Measurements from ENCODE around the gene C12orf42. TPM values are rescaled to one million over a fixed set of nuclear protein-coding genes. Genes with fewer than 3 reads are reported as not detected.

C12orf42 gene
- total and polyA plus RNA-seq, 10 of the 15 experiments (the other 5 are each of a cell fraction or from before 2014, with no cell fraction given): 1.4 to 7.0 (median 2.4) TPM

DNA sequence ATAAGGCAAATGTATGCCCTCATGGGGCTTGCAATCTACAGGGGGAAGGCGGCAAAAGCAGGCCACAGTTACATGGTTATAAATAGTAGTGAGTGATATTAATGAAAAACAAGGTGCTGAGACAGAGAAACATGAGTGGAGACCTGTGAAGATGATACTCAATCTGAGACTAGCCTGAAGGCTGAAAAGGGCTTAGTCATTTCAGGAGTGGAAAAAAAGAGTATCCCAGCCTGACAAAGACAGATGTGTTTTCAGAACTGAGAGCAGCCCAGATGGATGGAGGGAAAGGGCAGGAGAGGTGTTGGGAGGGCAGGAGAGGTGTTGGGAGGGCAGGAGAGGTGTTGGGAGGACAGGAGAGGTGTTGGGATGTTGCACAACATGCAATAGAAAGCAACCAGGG is 181.9 kb downstream of the C12orf42 start:
- BruUV-seq (replicated peaks): no TSS peak
- H3K4me1 ChIP-seq (ENCODE audit: control insufficient read depth, insufficient read depth, low read length): 0 out of 2 replicates have a peak, but pooled peaks cover 5% of the 10 kb centered on the region
- H3K9me3 ChIP-seq (replicated peaks; ENCODE audit: control insufficient read depth, insufficient read depth, low read length): no peaks in the 10 kb centered on the region; the same call in 2 of the 3 replicates
- intact Hi-C loops (cut with micrococcal nuclease; ENCODE audit: unreplicated experiment) (no loop called here), in situ Hi-C loops (cut with MboI) (no loop called here)
- no peak overlapping the region for H3K4me3 ChIP-seq
- FAIRE-seq: no peak
- H4K20me1 ChIP-seq (ENCODE audit: control insufficient read depth, insufficient read depth): no peaks in the 10 kb centered on the region
- no peak overlapping the region for H3K9ac ChIP-seq (ENCODE audit: control insufficient read depth, insufficient read depth, low read length)
- no peaks in the 10 kb centered on the region for H3K36me3 ChIP-seq (ENCODE audit: control insufficient read depth in 2 of 2, insufficient read depth in 2 of 2, low read length in 1 of 2)
- whole genome bisulfite sequencing (ENCODE audit: insufficient coverage, insufficient replicate concordance, low lambda C conversion rate, missing lambda C conversion rate): 37% methylated on average over 1 of the region's 1 CpG
- ChIA-PET SMC1A (ENCODE audit: uncharacterized antibody, unreplicated experiment) (interaction anchor here (0.8 to 3.5 kb wide), 12 partner anchors 9 to 397 kb away, joined by 3 to 17 read pairs (median 4); partner anchors contain the start of gene PAH), POLR2A (no interaction called here), CTCF (interaction anchor here (0.9 to 1.4 kb wide), 3 partner anchors 13 to 365 kb away, joined by 3 to 5 read pairs (median 4); no protein-coding TSS in a partner anchor), RAD21 (ENCODE audit: unreplicated experiment) (interaction anchor here (1.0 to 1.7 kb wide), 7 partner anchors 33 to 431 kb away, joined by 3 to 9 read pairs (median 5); no protein-coding TSS in a partner anchor)
- peak; percentile 26 for DNase-seq (ENCODE audit: low read depth, low spot score)
- no peak overlapping the region for H3K4me2 ChIP-seq (ENCODE audit: control insufficient read depth, insufficient read depth)
- H2AFZ ChIP-seq (ENCODE audit: control insufficient read depth, low read depth, low read length): no peak overlapping the region
- peak; percentile 76 for ATAC-seq
- H3K27me3 ChIP-seq (replicated peaks in 1 of 2; ENCODE audit: control insufficient read depth in 2 of 2, insufficient read depth in 2 of 2, low read length in 1 of 2): no peaks in the 10 kb centered on the region
- H3K79me2 ChIP-seq (ENCODE audit: control insufficient read depth, insufficient read depth, low read length): no peaks in the 10 kb centered on the region
- H3K27ac ChIP-seq (ENCODE audit: control insufficient read depth, insufficient read depth): no peak overlapping the region
- TF ChIP-seq BCL11A (IDR thresholded peaks at IDR 0.05; ENCODE audit: low read depth, low read length): peak; percentile 62; the same call in 1 of the 2 replicates
- TF ChIP-seq MEF2B (IDR thresholded peaks at IDR 0.05; ENCODE audit: partially characterized antibody, poor library complexity, severe bottlenecking): peak; percentile 18
- no peak for TF ChIP-seq PAX8 (IDR thresholded peaks at IDR 0.05)
- TF ChIP-seq NFIC (IDR thresholded peaks at IDR 0.05; ENCODE audit: low read depth, low read length): 0 out of 2 replicates have a peak, but pooled peaks have one; percentile 19
- peak in 1 of 2 experiments; percentile 45; a peak in 2 of 4 replicates for TF ChIP-seq EP300 (IDR thresholded peaks at IDR 0.05; ENCODE audit: borderline replicate concordance in 1 of 2, control insufficient read depth in 1 of 2, low read depth in 2 of 2, low read length in 2 of 2)
- TF ChIP-seq MXI1 (IDR thresholded peaks at IDR 0.05; ENCODE audit: low read depth, low read length): no peak
- TF ChIP-seq, protein P1, sequence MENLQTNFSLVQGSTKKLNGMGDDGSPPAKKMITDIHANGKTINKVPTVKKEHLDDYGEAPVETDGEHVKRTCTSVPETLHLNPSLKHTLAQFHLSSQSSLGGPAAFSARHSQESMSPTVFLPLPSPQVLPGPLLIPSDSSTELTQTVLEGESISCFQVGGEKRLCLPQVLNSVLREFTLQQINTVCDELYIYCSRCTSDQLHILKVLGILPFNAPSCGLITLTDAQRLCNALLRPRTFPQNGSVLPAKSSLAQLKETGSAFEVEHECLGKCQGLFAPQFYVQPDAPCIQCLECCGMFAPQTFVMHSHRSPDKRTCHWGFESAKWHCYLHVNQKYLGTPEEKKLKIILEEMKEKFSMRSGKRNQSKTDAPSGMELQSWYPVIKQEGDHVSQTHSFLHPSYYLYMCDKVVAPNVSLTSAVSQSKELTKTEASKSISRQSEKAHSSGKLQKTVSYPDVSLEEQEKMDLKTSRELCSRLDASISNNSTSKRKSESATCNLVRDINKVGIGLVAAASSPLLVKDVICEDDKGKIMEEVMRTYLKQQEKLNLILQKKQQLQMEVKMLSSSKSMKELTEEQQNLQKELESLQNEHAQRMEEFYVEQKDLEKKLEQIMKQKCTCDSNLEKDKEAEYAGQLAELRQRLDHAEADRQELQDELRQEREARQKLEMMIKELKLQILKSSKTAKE (IDR thresholded peaks at IDR 0.05; ENCODE audit: low read depth, poor library complexity, severe bottlenecking): no peak
- TF ChIP-seq SUZ12 (IDR thresholded peaks at IDR 0.05; ENCODE audit: unreplicated experiment): no peak
- peak; percentile 55; the same call in 1 of the 2 replicates for TF ChIP-seq MTA2 (IDR thresholded peaks at IDR 0.05; ENCODE audit: low read depth)
- 0 out of 2 replicates have a peak, but pooled peaks have one; percentile 62 for TF ChIP-seq NBN (IDR thresholded peaks at IDR 0.05)
- 0 out of 2 replicates have a peak, but pooled peaks have one; percentile 13 for TF ChIP-seq RUNX3 (IDR thresholded peaks at IDR 0.05; ENCODE audit: low read length)
- TF ChIP-seq, protein P2, sequence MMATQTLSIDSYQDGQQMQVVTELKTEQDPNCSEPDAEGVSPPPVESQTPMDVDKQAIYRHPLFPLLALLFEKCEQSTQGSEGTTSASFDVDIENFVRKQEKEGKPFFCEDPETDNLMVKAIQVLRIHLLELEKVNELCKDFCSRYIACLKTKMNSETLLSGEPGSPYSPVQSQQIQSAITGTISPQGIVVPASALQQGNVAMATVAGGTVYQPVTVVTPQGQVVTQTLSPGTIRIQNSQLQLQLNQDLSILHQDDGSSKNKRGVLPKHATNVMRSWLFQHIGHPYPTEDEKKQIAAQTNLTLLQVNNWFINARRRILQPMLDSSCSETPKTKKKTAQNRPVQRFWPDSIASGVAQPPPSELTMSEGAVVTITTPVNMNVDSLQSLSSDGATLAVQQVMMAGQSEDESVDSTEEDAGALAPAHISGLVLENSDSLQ (IDR thresholded peaks at IDR 0.05): peak; percentile 60; the same call in 1 of the 2 replicates
- TF ChIP-seq NFYA (IDR thresholded peaks at IDR 0.05; ENCODE audit: borderline replicate concordance, low read depth, low read length): no peak
- TF ChIP-seq, protein P3, sequence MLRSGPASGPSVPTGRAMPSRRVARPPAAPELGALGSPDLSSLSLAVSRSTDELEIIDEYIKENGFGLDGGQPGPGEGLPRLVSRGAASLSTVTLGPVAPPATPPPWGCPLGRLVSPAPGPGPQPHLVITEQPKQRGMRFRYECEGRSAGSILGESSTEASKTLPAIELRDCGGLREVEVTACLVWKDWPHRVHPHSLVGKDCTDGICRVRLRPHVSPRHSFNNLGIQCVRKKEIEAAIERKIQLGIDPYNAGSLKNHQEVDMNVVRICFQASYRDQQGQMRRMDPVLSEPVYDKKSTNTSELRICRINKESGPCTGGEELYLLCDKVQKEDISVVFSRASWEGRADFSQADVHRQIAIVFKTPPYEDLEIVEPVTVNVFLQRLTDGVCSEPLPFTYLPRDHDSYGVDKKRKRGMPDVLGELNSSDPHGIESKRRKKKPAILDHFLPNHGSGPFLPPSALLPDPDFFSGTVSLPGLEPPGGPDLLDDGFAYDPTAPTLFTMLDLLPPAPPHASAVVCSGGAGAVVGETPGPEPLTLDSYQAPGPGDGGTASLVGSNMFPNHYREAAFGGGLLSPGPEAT (IDR thresholded peaks at IDR 0.05; ENCODE audit: low read depth): 0 out of 2 replicates have a peak, but pooled peaks have one; percentile 57
- no peak for TF ChIP-seq TAF1 (IDR thresholded peaks at IDR 0.05; ENCODE audit: borderline replicate concordance, low read depth, low read length)
- peak; percentile 92 to 93 for TF ChIP-seq IKZF2 (IDR thresholded peaks at IDR 0.05)
- TF ChIP-seq NR2F1 (conservative IDR thresholded peaks at IDR 0.05): 0 out of 2 replicates have a peak, but pooled peaks have one; percentile 33
- TF ChIP-seq, protein P4, sequence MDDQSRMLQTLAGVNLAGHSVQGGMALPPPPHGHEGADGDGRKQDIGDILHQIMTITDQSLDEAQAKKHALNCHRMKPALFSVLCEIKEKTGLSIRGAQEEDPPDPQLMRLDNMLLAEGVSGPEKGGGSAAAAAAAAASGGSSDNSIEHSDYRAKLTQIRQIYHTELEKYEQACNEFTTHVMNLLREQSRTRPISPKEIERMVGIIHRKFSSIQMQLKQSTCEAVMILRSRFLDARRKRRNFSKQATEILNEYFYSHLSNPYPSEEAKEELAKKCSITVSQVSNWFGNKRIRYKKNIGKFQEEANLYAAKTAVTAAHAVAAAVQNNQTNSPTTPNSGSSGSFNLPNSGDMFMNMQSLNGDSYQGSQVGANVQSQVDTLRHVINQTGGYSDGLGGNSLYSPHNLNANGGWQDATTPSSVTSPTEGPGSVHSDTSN (IDR thresholded peaks at IDR 0.05; ENCODE audit: insufficient replicate concordance, low read depth, low read length): peak; percentile 61

All from GM12878 (cell line).